SK-N-MC (cell line): ENCODE results near the gene ITPR2.

Experiments used
- EZH2 ChIP-seq: fragments of 200-600 bp; sonication (generic); IDR thresholded peaks from one replicate; pipeline ENCODE4 v1.6.1; 2017; ENCODE audit warnings: antibody characterized with exemption
- FOXP2 ChIP-seq: optimal IDR thresholded peaks from 2 replicates; pipeline ENCODE3; 2011; ENCODE audit warnings: mild to moderate bottlenecking, moderate library complexity; ENCODE audit not compliant: insufficient read depth; ENCODE audit errors: extremely low read length, control extremely low read depth
- POLR2AphosphoS5 ChIP-seq: IDR thresholded peaks from 2 replicates; pipeline ENCODE4 v1.6.1; 2012; ENCODE audit warnings: mild to moderate bottlenecking, low read depth, low read length, borderline replicate concordance

DNA sequence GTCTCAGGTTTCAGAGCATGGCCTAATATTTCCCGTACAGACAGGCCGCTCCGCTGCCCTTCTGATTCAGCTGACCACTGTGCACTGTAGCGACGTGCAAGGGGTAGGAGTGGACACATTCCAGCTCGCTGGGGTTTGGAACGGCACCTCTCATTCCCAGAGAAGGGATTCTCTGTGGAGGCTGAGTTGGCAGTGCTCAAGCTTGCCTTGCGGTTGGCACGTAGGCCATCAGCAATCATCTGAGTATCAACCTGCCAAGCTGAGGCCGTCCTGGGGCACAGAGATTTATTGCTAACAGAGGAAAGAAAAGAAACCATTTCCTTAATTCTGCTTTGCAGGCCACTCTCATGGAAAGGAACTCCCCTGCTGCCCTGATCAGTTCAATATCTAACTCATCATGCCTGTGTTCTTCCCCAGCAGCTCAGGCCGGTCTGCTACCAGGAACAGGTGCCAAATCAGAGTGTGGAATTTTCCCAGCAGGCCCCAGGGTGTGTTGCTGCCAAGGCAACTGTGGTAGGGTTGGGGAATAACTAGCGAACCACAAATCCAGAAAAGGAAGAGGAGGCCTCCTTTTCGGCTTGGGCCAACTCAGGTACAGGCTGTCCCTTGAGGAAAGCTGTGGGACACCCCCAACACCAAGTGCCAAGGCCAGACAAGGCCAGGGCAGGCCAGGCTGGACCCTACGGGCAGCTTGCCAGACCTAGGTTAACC lies 545.2 kb downstream of the ITPR2 start:
- TF ChIP-seq FOXP2 (no peak), EZH2 (no peak), POLR2AphosphoS5 (no peak)
